ENCODE measurements around the gene MSANTD3. TPM values are rescaled to one million over a fixed set of nuclear protein-coding genes. Genes with fewer than 3 reads are reported as not detected.

Gene MSANTD3
- total and polyA plus RNA-seq, 9 of the 15 experiments (the other 6 are each of a cell fraction or from before 2014, with no cell fraction given) = 9.4 to 28.7 (median 22.3) TPM

GRCh38 chr9:100428871-100429654 lies 2.1 kb downstream of the MSANTD3 start (continued):
- TF ChIP-seq E4F1 (CRISPR knock-in tag; IDR thresholded peaks at IDR 0.05; ENCODE audit: borderline replicate concordance) (no peak), POLR2AphosphoS5 (IDR thresholded peaks at IDR 0.05; ENCODE audit: control insufficient read depth, insufficient read depth, low read depth, low read length) (no peak), ZBTB34 (CRISPR knock-in tag; IDR thresholded peaks at IDR 0.05) (no peak), IFI16 (CRISPR knock-in tag; IDR thresholded peaks at IDR 0.05) (no peak), MTA3 (IDR thresholded peaks at IDR 0.05; ENCODE audit: borderline replicate concordance) (peak; percentile 56; the same call in 1 of the 2 replicates), BRD4 (IDR thresholded peaks at IDR 0.05) (no peak), KDM4B (IDR thresholded peaks at IDR 0.05; ENCODE audit: borderline replicate concordance in 2 of 2, low read depth in 1 of 2) (no peak), CBFB (CRISPR knock-in tag; IDR thresholded peaks at IDR 0.05) (no peak), HDAC8 (tag; IDR thresholded peaks at IDR 0.05) (no peak), ETS1 (conservative IDR thresholded peaks at IDR 0.05; ENCODE audit: control insufficient read depth, low read depth, low read length) (no peak), MTA2 (IDR thresholded peaks at IDR 0.05; ENCODE audit: low read depth) (no peak), ZNF395 (CRISPR knock-in tag; IDR thresholded peaks at IDR 0.05) (no peak), ZNF24 (IDR thresholded peaks at IDR 0.05) (0 out of 2 replicates have a peak, but pooled peaks have one; percentile 36), ESRRA (IDR thresholded peaks at IDR 0.05; ENCODE audit: borderline replicate concordance, low read depth) (no peak), PBX2 (CRISPR knock-in tag; IDR thresholded peaks at IDR 0.05; ENCODE audit: low read depth) (no peak), PBX2 (tag; conservative IDR thresholded peaks at IDR 0.05; ENCODE audit: low read depth) (0 out of 2 replicates have a peak, but pooled peaks have one; percentile 8), BACH1 (tag; IDR thresholded peaks at IDR 0.05) (peak; percentile 87; the same call in 1 of the 2 replicates), ZFP30 (CRISPR knock-in tag; IDR thresholded peaks at IDR 0.05; ENCODE audit: borderline replicate concordance) (no peak)

Data from K562 (cell line).